Measurements from ENCODE around the gene EHBP1L1. TPM values are rescaled to one million over a fixed set of nuclear protein-coding genes. Genes with fewer than 3 reads are reported as not detected.

Gene EHBP1L1
- 10 to 100 TPM; 40.5 to 71.0 (median 57.3) TPM for total RNA-seq

- peak within 1 kb of the TSS; percentile 49 for H3K4me3 ChIP-seq (ENCODE audit: low read depth, poor library complexity, severe bottlenecking)
- WGBS, 2 donors = 1 to 2% methylated on average over 32 to 43 of the region's 69 CpGs
- intact Hi-C loops (cut with DNase I; ENCODE audit: low total_unique reads) = loop anchor here (5.0 kb wide), 1 partner anchor 37 kb away; the partner anchor contains the start of gene MAP3K11
- TF ChIP-seq, protein P1, sequence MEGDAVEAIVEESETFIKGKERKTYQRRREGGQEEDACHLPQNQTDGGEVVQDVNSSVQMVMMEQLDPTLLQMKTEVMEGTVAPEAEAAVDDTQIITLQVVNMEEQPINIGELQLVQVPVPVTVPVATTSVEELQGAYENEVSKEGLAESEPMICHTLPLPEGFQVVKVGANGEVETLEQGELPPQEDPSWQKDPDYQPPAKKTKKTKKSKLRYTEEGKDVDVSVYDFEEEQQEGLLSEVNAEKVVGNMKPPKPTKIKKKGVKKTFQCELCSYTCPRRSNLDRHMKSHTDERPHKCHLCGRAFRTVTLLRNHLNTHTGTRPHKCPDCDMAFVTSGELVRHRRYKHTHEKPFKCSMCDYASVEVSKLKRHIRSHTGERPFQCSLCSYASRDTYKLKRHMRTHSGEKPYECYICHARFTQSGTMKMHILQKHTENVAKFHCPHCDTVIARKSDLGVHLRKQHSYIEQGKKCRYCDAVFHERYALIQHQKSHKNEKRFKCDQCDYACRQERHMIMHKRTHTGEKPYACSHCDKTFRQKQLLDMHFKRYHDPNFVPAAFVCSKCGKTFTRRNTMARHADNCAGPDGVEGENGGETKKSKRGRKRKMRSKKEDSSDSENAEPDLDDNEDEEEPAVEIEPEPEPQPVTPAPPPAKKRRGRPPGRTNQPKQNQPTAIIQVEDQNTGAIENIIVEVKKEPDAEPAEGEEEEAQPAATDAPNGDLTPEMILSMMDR (IDR thresholded peaks at IDR 0.05) = no peak
- no peak for TF ChIP-seq POLR2A (IDR thresholded peaks at IDR 0.05)
- DNase-seq (ENCODE audit: low spot score in 2 of 2) = peak in 1 of 2 donors; percentile 93
Measured at GRCh38 chr11:65575568-65576231, at the start of gene EHBP1L1. Gene EHBP1L1, plus strand, starts transcription at chr11:65576053. Its CDS starts 250 bp downstream, at chr11:65576303.

- DNase-seq (ENCODE audit: low spot score in 2 of 2) = no peak
- no peak overlapping the region for H3K4me3 ChIP-seq (ENCODE audit: low read depth, poor library complexity, severe bottlenecking)
- intact Hi-C loops (cut with DNase I; ENCODE audit: low total_unique reads) = no loop called here
- 83 to 91% methylated on average over 7 to 8 of the region's 8 CpGs for WGBS, 2 donors
- TF ChIP-seq, protein P1 (IDR thresholded peaks at IDR 0.05) = no peak
Measured at GRCh38 chr11:65526744-65527143, 49.1 kb upstream of the EHBP1L1 start.

GRCh38 chr11:65528819-65529350, 47.0 kb upstream of the EHBP1L1 start:
- TF ChIP-seq, protein P1 (IDR thresholded peaks at IDR 0.05) = no peak
- TF ChIP-seq POLR2A (IDR thresholded peaks at IDR 0.05) = no peak
- H3K4me3 ChIP-seq (ENCODE audit: low read depth, poor library complexity, severe bottlenecking) = no peak overlapping the region
- intact Hi-C loops (cut with DNase I; ENCODE audit: low total_unique reads) = no loop called here
- no peak for DNase-seq (ENCODE audit: low spot score in 2 of 2)
- 86 to 91% methylated on average over 12 of the region's 12 CpGs for WGBS, 2 donors

DNA sequence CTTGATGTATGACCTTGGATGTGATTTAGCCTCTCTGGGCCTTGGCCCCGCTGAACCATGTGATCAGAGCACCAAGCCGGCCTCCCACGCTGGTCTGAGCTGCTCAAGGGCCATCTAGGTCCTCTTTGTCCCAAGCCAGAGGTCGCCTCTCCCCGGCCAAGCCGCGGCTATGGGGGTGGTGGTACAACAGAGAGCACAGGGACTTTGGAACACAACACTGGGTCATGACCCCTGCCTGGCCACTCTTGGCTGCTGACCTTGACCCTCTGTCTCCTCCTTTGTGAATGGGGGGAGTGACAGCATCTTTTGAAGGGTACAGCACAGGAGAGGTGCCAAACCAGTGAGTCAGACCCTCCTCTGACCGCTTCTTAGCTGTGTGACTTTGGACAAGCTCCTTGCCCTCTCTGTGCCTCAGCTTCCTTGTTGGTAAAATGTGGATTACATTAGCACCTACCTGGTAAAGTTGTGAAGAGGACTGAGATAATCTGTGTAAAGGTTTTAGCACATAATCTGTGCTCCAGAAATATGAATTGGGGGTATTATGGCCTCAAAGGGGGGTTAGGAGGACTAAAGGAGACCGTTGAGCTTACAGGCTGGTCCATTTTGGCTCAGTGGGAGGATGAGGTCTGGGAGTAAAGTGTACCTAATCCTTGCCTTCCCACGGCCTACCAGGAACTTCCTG, 46.2 kb upstream of the EHBP1L1 start:
- no peak overlapping the region for H3K4me3 ChIP-seq (ENCODE audit: low read depth, poor library complexity, severe bottlenecking)
- DNase-seq (ENCODE audit: low spot score in 2 of 2) = no peak
- intact Hi-C loops (cut with DNase I; ENCODE audit: low total_unique reads) = no loop called here
- WGBS, 2 donors = 85 to 87% methylated on average over 10 of the region's 10 CpGs
- TF ChIP-seq POLR2A (IDR thresholded peaks at IDR 0.05) = no peak
- TF ChIP-seq, protein P1 (IDR thresholded peaks at IDR 0.05) = no peak

DNA sequence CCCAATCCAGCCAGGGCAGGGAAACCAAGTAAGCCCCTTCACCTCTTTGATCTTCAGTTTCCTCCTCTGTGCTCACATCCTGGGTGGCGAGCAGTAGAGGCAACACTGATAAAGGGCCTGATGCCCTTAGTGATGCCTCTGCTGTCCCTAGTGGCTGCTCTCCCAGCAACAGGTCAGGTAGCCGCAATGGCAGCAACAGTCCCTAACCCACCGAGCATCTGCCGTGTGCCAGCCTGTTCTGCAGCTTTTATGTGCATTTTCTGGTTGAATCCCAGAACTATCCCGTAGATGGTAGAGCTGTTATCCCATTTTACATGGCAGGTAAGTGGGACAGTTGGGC, 45.7 kb upstream of the EHBP1L1 start:
- H3K4me3 ChIP-seq (ENCODE audit: low read depth, poor library complexity, severe bottlenecking) = no peak overlapping the region
- intact Hi-C loops (cut with DNase I; ENCODE audit: low total_unique reads) = no loop called here
- DNase-seq (ENCODE audit: low spot score in 2 of 2) = no peak
- TF ChIP-seq POLR2A (IDR thresholded peaks at IDR 0.05) = no peak
- TF ChIP-seq, protein P1 (IDR thresholded peaks at IDR 0.05) = no peak
- WGBS, 2 donors = 88 to 92% methylated on average over 2 to 5 of the region's 5 CpGs

Measured in lower leg skin (tissue), 4 donors.